AG04450 (cell line): Measurements from ENCODE around the gene CSGALNACT2. TPM values are rescaled to one million over a fixed set of nuclear protein-coding genes. Genes with fewer than 3 reads are reported as not detected.

Experiments used
- CTCF ChIA-PET: fragments of 300-600, 350-600 bp; formaldehyde crosslinking; extraction: SDS; loops from one replicate; lab custom pipeline; 2022; ENCODE audit warnings: antibody characterized with exemption, inconsistent platforms; lab: Charles Lee
- POLR2A ChIA-PET: fragments of 350-600 bp; formaldehyde crosslinking; extraction: SDS; loops from one replicate; lab custom pipeline; 2021; ENCODE audit warnings: antibody characterized with exemption, inconsistent platforms; lab: Yijun Ruan, JAX
- DNase-seq: peaks from one replicate; pipeline ENCODE4 v3.0.0-alpha.2; 2011; ENCODE audit warnings: low read depth, low spot score
- H3K27ac ChIP-seq: one replicate; pipeline ENCODE4 v1.5.1; 2012; ENCODE audit warnings: low read depth, low read length, control low read depth
- H3K27me3 ChIP-seq: one replicate; pipeline ENCODE4 v1.6.0; 2012; ENCODE audit warnings: low read length; ENCODE audit not compliant: control insufficient read depth, insufficient read depth
- H3K4me3 ChIP-seq: 2 replicates; pipeline ENCODE4 v1.5.1; 2011; ENCODE audit warnings: mild to moderate bottlenecking, low read depth, low read length, control low read depth
- H3K9me3 ChIP-seq: 2 replicates; pipeline ENCODE4 v1.5.1; 2012; ENCODE audit warnings: low read length; ENCODE audit not compliant: control insufficient read depth, insufficient read depth
- polyA plus RNA-seq: library from polyadenylated mRNA; depleted of rRNA; stranded (reverse); fragments of >200 nt; gene quantifications from 2 replicates; pipeline ENCODE4 v1.2.3, GENCODE V29; 2011
- TF ChIP-seq, protein P1 (sequence below): IDR thresholded peaks from 2 replicates; pipeline ENCODE4 v1.5.1; 2011; ENCODE audit warnings: low read depth, low read length, control low read depth, inconsistent platforms

Gene CSGALNACT2
- polyA plus RNA-seq, 1 experiment, result 23.0 TPM

DNA sequence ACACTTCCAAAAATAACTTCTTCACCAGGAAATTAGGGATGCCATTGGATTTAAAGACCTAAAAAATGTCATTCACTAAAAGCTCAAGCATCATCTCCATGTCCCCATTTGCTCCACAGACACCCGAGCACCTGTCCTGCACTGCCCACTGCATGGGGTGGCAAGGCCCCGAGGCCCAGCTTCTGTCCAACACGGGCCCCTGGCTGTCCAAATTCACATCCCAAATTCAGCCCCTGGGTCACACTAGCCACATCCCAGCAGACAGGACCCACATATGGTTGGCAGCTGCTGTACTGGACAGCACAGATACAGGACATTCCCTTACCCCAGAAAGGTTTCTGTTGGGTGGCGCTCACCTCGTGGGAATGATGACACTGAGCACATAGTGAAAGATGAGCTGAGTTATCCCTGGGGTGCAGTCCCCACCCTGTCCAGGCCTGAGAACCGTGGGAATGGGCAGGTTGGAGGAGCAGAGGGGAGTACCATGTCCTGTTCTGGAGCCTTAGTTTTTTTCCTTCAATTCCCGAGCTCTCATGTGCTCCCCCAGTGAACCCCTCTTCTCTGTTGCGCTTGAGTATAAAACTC, 55.3 kb downstream of the CSGALNACT2 start:
- H3K27ac ChIP-seq, result no peak overlapping the region
- ChIA-PET POLR2A (interaction anchor here (1.2 kb wide), 1 partner anchor 22 kb away, joined by 3 read pairs; no protein-coding TSS in a partner anchor), CTCF (interaction anchor here (1.9 to 2.3 kb wide), 2 partner anchors 9 to 11 kb away, joined by 11 to 15 read pairs; no protein-coding TSS in a partner anchor)
- DNase-seq, result no peak
- no peaks in the 10 kb centered on the region; the same call in 1 of the 2 replicates for H3K9me3 ChIP-seq
- no peak overlapping the region for H3K4me3 ChIP-seq
- TF ChIP-seq, protein P1, sequence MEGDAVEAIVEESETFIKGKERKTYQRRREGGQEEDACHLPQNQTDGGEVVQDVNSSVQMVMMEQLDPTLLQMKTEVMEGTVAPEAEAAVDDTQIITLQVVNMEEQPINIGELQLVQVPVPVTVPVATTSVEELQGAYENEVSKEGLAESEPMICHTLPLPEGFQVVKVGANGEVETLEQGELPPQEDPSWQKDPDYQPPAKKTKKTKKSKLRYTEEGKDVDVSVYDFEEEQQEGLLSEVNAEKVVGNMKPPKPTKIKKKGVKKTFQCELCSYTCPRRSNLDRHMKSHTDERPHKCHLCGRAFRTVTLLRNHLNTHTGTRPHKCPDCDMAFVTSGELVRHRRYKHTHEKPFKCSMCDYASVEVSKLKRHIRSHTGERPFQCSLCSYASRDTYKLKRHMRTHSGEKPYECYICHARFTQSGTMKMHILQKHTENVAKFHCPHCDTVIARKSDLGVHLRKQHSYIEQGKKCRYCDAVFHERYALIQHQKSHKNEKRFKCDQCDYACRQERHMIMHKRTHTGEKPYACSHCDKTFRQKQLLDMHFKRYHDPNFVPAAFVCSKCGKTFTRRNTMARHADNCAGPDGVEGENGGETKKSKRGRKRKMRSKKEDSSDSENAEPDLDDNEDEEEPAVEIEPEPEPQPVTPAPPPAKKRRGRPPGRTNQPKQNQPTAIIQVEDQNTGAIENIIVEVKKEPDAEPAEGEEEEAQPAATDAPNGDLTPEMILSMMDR, result no peak
- peaks cover 3% of the 10 kb centered on the region for H3K27me3 ChIP-seq

- POLR2A ChIA-PET, result interaction anchor here (1.2 kb wide), 1 partner anchor 22 kb away, joined by 3 read pairs; no protein-coding TSS in a partner anchor
- no peak overlapping the region for H3K4me3 ChIP-seq
- no peak for DNase-seq
- H3K27me3 ChIP-seq, result peaks cover 4% of the 10 kb centered on the region
- CTCF ChIA-PET, result interaction anchor here (1.9 to 2.3 kb wide), 2 partner anchors 8 to 10 kb away, joined by 11 to 15 read pairs; no protein-coding TSS in a partner anchor
- no peak overlapping the region for H3K27ac ChIP-seq
- TF ChIP-seq, protein P1, result no peak
- H3K9me3 ChIP-seq, result no peaks in the 10 kb centered on the region; the same call in 1 of the 2 replicates
Observed at GRCh38 chr10:43194266-43194665, 56.0 kb downstream of the CSGALNACT2 start.

DNA sequence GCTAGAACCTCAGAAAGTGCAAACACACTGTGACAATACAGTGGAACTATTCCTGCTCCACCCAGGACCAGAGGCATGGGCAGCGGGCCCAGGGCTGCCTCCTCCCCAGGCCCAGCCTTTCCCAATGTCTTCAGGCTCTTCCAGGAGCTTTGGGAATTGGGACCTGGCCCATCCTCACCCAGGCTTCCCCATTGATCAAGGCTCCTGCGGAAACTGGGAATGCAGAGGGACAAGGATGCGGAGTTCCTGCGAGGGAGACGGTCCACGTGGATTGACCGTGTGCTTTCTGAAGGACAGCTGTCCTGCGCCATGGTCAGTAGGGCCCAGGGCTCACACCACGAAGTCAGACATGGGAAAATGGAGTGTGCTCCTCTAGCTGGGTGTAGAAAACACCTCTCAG, 56.6 kb downstream of the CSGALNACT2 start:
- DNase-seq, result no peak
- Histone ChIP-seq H3K27me3 (peaks cover 4% of the 10 kb centered on the region), H3K4me3 (no peak overlapping the region), H3K27ac (no peak overlapping the region), H3K9me3 (no peaks in the 10 kb centered on the region; the same call in 1 of the 2 replicates)
- TF ChIP-seq, protein P1, result no peak
- ChIA-PET CTCF (interaction anchor here (0.7 to 2.3 kb wide), 3 partner anchors 9 to 11 kb away, joined by 3 to 15 read pairs (median 3); no protein-coding TSS in a partner anchor), POLR2A (interaction anchor here (1.2 kb wide), 1 partner anchor 23 kb away, joined by 3 read pairs; no protein-coding TSS in a partner anchor)

DNA sequence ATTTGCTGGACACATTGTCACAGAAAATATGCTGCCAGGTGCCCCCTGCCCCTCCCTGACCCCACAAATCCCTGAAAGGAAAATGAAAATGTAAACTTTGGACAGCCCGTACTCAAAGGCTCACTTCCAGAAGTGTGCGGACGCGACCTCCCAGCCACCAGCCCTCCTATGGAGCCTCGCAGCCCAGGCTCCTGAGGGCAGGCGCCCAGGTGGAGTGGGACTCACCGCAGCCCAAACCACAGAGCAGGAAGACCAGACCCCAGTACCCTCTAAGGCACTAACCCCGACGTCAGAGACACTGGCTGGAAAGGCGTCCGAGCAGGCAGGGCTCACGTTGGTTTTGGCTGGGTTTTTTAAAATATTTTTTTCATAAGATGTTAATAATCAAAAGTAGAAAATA, 57.3 kb downstream of the CSGALNACT2 start:
- Histone ChIP-seq H3K27me3 (peaks cover 7% of the 10 kb centered on the region), H3K4me3 (no peak overlapping the region), H3K27ac (no peak overlapping the region), H3K9me3 (no peaks in the 10 kb centered on the region; the same call in 1 of the 2 replicates)
- ChIA-PET POLR2A (no interaction called here), CTCF (interaction anchor here (0.7 to 0.9 kb wide), 2 partner anchors 8 to 10 kb away, joined by 3 read pairs; no protein-coding TSS in a partner anchor)
- TF ChIP-seq, protein P1, result no peak
- no peak for DNase-seq
